ENCODE results near the gene NENF. TPM values are rescaled to one million over a fixed set of nuclear protein-coding genes. Genes with fewer than 3 reads are reported as not detected.

Gene NENF
- total and polyA plus RNA-seq, 2 donors (not counting 1 experiment from before 2014, with no cell fraction given) = 33.3 to 58.1 TPM

- no peak overlapping the region for H3K27ac ChIP-seq (ENCODE audit: insufficient read depth, low read length)
- no peak overlapping the region for H2AFZ ChIP-seq (ENCODE audit: low read length)
- H3K9me3 ChIP-seq (ENCODE audit: control insufficient read depth, insufficient read depth, low read depth, low read length) = no peaks in the 10 kb centered on the region
- no peak overlapping the region for H3K4me3 ChIP-seq (replicated peaks in 1 of 4; ENCODE audit: control extremely low read depth in 1 of 4, insufficient read depth in 1 of 4, low read depth in 3 of 4, low read length in 4 of 4)
- no peaks in the 10 kb centered on the region for H3K27me3 ChIP-seq (ENCODE audit: control insufficient read depth, insufficient read depth, low read length)
- DNase-seq (ENCODE audit: low read depth in 2 of 2) = no peak
- no peaks in the 10 kb centered on the region for H4K20me1 ChIP-seq (ENCODE audit: control insufficient read depth, extremely low read depth, insufficient read depth, low read length)
- H3K9ac ChIP-seq (ENCODE audit: insufficient read depth, low read length) = no peak overlapping the region
- H3K4me2 ChIP-seq (ENCODE audit: extremely low read depth, insufficient read depth, low read length) = no peak overlapping the region
- H3K4me1 ChIP-seq (ENCODE audit: control insufficient read depth, extremely low read depth, insufficient read depth, low read length) = no peaks in the 10 kb centered on the region
- TF ChIP-seq EZH2 (IDR thresholded peaks at IDR 0.05; ENCODE audit: low read length, missing control alignments) (no peak), CTCF (conservative IDR thresholded peaks at IDR 0.05 in 1 of 2, IDR thresholded peaks at IDR 0.05 in 1 of 2; ENCODE audit: low read depth in 1 of 2, low read length in 2 of 2) (no peak)
- no peaks in the 10 kb centered on the region for H3K79me2 ChIP-seq (ENCODE audit: control insufficient read depth, insufficient read depth, low read length)
- peaks cover 6% of the 10 kb centered on the region for H3K36me3 ChIP-seq (ENCODE audit: control insufficient read depth, insufficient read depth, low read length)
These were observed 20.3 kb upstream of the NENF start for GRCh38 chr1:212412374-212412773.

GRCh38 chr1:212413902-212414327, 18.8 kb upstream of the NENF start:
- Histone ChIP-seq H3K27me3 (ENCODE audit: control insufficient read depth, insufficient read depth, low read length) (no peaks in the 10 kb centered on the region), H3K36me3 (ENCODE audit: control insufficient read depth, insufficient read depth, low read length) (peaks cover 6% of the 10 kb centered on the region), H2AFZ (ENCODE audit: low read length) (peak overlapping the region; percentile 89), H3K79me2 (ENCODE audit: control insufficient read depth, insufficient read depth, low read length) (no peaks in the 10 kb centered on the region), H4K20me1 (ENCODE audit: control insufficient read depth, extremely low read depth, insufficient read depth, low read length) (no peaks in the 10 kb centered on the region), H3K27ac (ENCODE audit: insufficient read depth, low read length) (no peak overlapping the region), H3K4me2 (ENCODE audit: extremely low read depth, insufficient read depth, low read length) (peak overlapping the region; percentile 91), H3K4me1 (ENCODE audit: control insufficient read depth, extremely low read depth, insufficient read depth, low read length) (no peaks in the 10 kb centered on the region), H3K9ac (ENCODE audit: insufficient read depth, low read length) (no peak overlapping the region), H3K4me3 (replicated peaks in 1 of 4; ENCODE audit: control extremely low read depth in 1 of 4, insufficient read depth in 1 of 4, low read depth in 3 of 4, low read length in 4 of 4) (peak overlapping the region; percentile 69 to 93 (median 74)), H3K9me3 (ENCODE audit: control insufficient read depth, insufficient read depth, low read depth, low read length) (no peaks in the 10 kb centered on the region)
- TF ChIP-seq EZH2 (IDR thresholded peaks at IDR 0.05; ENCODE audit: low read length, missing control alignments) (no peak), CTCF (conservative IDR thresholded peaks at IDR 0.05 in 1 of 2, IDR thresholded peaks at IDR 0.05 in 1 of 2; ENCODE audit: low read depth in 1 of 2, low read length in 2 of 2) (no peak)
- DNase-seq (ENCODE audit: low read depth in 2 of 2) = peak; percentile 17 to 25

- TF ChIP-seq CTCF (conservative IDR thresholded peaks at IDR 0.05 in 1 of 2, IDR thresholded peaks at IDR 0.05 in 1 of 2; ENCODE audit: low read depth in 1 of 2, low read length in 2 of 2) = no peak
- no peak for TF ChIP-seq EZH2 (IDR thresholded peaks at IDR 0.05; ENCODE audit: low read length, missing control alignments)
- no peaks in the 10 kb centered on the region for H4K20me1 ChIP-seq (ENCODE audit: control insufficient read depth, extremely low read depth, insufficient read depth, low read length)
- peak within 1 kb of the TSS; percentile 91 for H3K4me2 ChIP-seq (ENCODE audit: extremely low read depth, insufficient read depth, low read length)
- H3K27ac ChIP-seq (ENCODE audit: insufficient read depth, low read length) = no peak within 1 kb of the TSS
- H3K4me3 ChIP-seq (replicated peaks in 1 of 4; ENCODE audit: control extremely low read depth in 1 of 4, insufficient read depth in 1 of 4, low read depth in 3 of 4, low read length in 4 of 4) = peak within 1 kb of the TSS; percentile 69 to 93 (median 74)
- H3K4me1 ChIP-seq (ENCODE audit: control insufficient read depth, extremely low read depth, insufficient read depth, low read length) = no peaks in the 10 kb centered on the region
- no peaks in the 10 kb centered on the region for H3K79me2 ChIP-seq (ENCODE audit: control insufficient read depth, insufficient read depth, low read length)
- H3K36me3 ChIP-seq (ENCODE audit: control insufficient read depth, insufficient read depth, low read length) = peaks cover 6% of the 10 kb centered on the region
- DNase-seq (ENCODE audit: low read depth in 2 of 2) = peak; percentile 77 to 78
- no peaks in the 10 kb centered on the region for H3K27me3 ChIP-seq (ENCODE audit: control insufficient read depth, insufficient read depth, low read length)
- H2AFZ ChIP-seq (ENCODE audit: low read length) = peak within 1 kb of the TSS; percentile 93
- no peaks in the 10 kb centered on the region for H3K9me3 ChIP-seq (ENCODE audit: control insufficient read depth, insufficient read depth, low read depth, low read length)
- peak within 1 kb of the TSS; percentile 20 for H3K9ac ChIP-seq (ENCODE audit: insufficient read depth, low read length)
These were observed 18.2 kb upstream of the NENF start, which contains the start of gene PACC1 for GRCh38 chr1:212414328-212415106. PACC1 (minus strand) TSS chr1:212414886; CDS start chr1:212414757, 129 bp downstream.
